NOMO-1 treated with DMSO at 0.1 percent for 48 hours (cell line): Measurements from ENCODE around the gene AKAP6.

Experiments
- DNase-seq: peaks from one replicate; lab custom pipeline; 2025; ENCODE audit not compliant: unreplicated experiment; lab: John Stamatoyannopoulos, UW

AKAP6 gene

GRCh38 chr14:32474478-32475195 is 145.5 kb downstream of the AKAP6 start:
- DNase-seq, result no peak

DNA sequence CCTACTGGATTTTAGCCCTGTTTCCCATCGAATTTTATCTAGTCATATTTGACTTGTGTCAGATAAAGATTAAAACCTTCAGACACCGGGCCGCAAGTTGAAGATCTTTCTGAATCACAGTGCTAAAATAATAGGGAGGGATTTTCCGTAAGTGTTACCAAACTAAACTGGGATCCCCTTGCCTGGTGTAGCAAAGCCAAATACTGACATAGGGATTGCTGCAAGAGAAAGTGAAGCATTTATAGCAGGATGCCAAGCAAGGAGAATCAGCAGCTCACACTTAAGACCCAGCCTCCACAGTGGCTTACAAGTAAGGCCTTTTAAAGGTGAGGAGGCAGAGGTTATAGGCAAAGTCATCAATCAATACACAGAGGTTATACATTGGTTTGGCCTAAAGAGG is 147.4 kb downstream of the AKAP6 start:
- DNase-seq, result no peak

- DNase-seq, result no peak
These were observed 148.3 kb downstream of the AKAP6 start for GRCh38 chr14:32477396-32477795.

DNA sequence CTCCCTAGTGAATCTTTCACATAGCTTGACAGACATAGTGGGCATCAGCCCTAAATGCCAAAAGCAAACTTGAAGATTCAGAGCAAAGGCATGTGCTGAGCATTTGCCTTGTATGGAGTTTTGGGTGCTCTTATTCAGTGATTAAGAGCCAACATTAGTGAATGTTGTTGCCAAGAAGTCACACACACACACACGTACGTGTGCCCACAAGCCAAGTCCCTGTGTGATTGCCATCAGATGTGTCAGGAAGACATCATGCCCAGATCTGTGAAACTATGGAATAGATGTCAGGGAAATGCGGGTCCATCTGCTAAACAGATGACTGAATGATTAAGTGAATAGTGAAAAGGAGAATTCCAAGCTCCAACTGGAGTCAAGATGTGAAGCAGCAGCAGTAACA is 149.0 kb downstream of the AKAP6 start:
- DNase-seq, result no peak

- DNase-seq, result no peak
These were observed 151.2 kb downstream of the AKAP6 start for GRCh38 chr14:32480337-32480736.

DNA sequence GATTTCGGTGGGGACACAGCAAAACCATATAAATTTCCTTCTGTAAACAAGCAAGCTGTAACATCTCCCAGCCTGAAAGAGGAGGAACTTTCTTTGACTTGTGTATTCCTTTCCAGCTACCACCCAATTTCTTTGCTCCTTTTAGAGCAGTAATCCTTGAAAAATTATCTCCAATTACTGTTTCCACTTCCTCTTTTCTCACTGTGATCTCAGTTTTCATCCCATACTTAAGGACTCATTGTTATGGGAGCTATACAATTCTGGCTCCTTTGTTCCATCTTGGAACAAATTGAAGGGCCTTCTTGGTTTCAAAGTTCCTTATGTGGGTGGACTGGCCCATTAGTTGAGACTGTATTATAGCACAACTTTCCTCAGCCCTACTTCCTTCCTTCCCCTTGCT is 152.6 kb downstream of the AKAP6 start:
- no peak for DNase-seq

DNA sequence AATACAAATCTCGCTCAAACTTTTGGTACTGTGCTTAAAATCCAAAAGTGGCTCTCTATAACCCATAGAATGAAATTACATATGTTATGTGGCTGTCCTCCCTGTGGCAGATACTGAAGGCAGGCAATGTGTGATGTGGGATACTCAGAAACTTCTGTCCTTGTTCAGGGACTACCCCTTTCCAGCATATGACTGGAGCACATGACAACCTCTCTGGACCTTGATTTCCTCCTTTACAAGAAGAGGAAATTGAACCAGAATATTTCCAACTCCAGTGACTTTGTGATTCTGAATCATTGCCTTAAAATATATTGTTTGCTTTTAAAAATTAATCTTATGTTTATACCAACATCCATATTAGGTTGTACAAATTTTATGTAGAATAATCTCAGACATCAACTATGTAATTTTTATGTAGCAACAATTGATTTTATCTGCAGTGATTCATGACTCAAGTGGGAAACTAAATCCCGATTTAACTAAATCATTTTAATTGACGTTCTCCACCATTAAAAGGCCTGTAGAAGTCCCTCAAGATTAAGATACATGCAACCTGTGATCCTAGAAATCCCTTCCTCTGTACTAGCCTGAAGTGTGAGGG is 162.4 kb downstream of the AKAP6 start:
- DNase-seq, result no peak

DNA sequence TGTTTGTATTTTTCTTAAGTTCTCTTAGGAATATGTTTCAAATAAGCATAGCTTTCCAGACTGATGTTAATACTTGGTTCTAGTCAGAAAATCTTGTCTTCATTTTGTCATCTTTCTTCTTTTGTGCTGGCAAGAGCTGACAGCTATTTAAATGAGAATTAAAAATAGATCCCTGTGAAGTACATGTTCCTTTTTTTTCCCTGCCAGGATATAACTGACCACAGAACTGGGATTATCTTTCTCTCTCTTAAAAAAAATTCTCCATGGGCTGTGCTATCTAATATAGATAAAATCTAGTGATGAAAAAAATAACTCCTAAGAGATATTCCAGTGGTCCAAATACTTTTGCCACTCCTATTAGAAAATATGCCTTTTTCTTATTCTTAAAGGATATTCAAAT is 163.4 kb downstream of the AKAP6 start:
- DNase-seq, result no peak

- DNase-seq, result no peak
These were observed 165.7 kb downstream of the AKAP6 start for GRCh38 chr14:32494609-32495434.

- no peak for DNase-seq
These were observed 166.3 kb downstream of the AKAP6 start for GRCh38 chr14:32495435-32495734.

GRCh38 chr14:32497248-32497647 is 168.2 kb downstream of the AKAP6 start:
- no peak for DNase-seq

GRCh38 chr14:32507029-32507984 is 178.2 kb downstream of the AKAP6 start:
- DNase-seq, result no peak

DNA sequence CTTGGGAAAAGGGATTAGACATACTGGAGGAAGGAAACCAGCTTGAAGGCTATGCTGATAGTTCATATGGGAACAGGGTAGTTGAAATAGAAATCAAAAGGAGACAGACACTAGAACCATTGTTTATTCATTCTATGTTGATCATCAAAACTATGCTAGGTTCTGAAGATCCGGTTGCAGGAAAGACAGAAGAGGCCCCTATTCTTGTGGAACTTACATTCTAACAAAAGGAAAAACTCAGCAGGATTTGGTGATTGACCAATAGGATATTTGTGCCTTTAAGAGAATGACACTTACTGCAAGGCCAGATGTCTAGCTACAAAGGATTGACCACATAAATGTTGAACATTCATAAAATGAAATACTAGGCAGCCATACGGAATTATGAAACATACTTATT is 179.2 kb downstream of the AKAP6 start:
- no peak for DNase-seq

- DNase-seq, result no peak
These were observed 180.6 kb downstream of the AKAP6 start for GRCh38 chr14:32509632-32510187.

DNA sequence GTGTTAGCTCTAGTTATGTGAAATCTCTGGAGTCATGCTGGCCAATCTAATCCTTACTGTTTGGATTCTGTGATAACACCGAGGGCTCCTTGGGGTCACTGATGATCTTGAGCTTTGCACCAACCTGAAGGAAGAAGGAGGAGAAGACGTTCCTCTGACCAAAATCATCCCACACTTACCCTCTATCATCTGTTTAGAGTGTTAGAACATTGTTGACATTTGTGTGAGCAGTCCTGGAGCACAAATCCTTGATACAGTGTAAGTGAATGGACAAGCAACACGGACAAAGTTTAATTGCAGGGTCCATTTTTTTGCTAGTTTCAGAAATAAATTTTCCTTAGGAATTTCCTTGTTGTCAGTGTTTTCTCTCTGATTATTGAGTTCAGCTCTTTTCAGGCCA is 181.7 kb downstream of the AKAP6 start:
- no peak for DNase-seq

- DNase-seq, result no peak
These were observed 183.2 kb downstream of the AKAP6 start for GRCh38 chr14:32512348-32512747.

DNA sequence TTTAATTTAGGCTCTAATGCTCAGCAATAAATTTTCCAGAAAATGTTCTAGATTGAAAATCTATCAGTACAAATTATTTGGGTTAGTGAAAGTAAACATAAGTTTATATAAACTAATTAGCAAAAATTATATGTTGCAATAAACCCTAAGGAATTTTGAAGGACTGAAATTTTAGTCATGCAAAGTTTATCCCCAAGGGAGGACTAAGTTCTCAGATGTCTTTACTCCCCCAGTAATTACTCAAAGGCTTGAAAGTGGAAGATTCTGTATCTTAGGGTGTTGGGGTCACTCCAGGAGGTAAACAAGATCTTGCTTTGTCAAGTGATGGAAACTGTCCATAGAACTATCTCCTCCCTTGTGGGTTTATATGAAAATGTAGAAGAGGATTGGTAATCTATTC is 183.7 kb downstream of the AKAP6 start:
- no peak for DNase-seq

GRCh38 chr14:32513571-32514009 is 184.5 kb downstream of the AKAP6 start:
- DNase-seq, result no peak

DNA sequence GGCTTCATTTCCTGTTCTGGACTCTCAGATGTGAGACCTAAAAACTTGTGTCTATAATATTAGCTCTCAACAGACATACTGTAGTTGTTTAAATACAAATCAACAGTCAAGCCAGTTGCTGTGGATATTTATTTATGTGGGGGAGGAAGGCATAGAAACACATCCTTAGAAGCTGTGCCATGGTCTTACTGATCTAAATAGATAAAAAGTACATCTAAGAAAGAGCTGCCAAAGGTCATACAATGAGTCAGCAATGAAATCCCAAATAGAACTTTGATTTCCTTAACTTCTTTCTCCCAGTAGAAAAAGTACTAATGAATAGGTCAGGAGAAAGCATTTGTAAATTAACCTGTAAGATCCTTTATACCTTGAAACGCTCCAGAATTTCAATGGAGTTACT is 185.1 kb downstream of the AKAP6 start:
- no peak for DNase-seq

DNA sequence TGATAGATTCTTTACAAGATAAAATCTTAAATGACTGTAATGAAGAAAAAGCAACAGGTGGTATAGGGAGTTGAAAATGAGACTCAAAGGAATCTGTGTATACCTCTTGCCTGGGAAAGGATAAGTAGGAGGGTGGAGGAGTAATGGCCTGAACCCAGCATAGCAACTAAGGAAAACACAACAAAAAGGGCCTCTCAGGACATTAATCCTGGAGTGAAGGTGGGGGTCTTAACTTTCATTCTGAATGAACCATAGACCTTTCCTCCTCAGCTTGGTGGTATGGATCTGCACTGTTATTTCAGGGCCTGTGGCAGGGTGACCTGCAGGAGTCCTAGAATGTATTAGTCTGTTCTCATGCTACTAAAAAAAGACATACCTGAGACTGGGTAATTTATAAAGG is 185.6 kb downstream of the AKAP6 start:
- DNase-seq, result no peak
